AG09309 (cell line): ENCODE data around the gene CDK14.

Source experiments
- DNase-seq: peaks from one replicate; pipeline ENCODE4 v3.0.0-alpha.2; 2010; ENCODE audit warnings: low read depth
- H3K4me3 ChIP-seq: 2 replicates; pipeline ENCODE4 v1.5.1; 2011; ENCODE audit warnings: mild to moderate bottlenecking, low read depth, low read length, moderate library complexity; ENCODE audit not compliant: control insufficient read depth
- CTCF ChIP-seq: IDR thresholded peaks from 2 replicates; pipeline ENCODE4 v1.5.1; 2011; ENCODE audit warnings: mild to moderate bottlenecking, low read depth, low read length, inconsistent platforms; ENCODE audit not compliant: insufficient read depth, control insufficient read depth; ENCODE audit errors: missing control alignments

The CDK14 gene

GRCh38 chr7:90772410-90772809 lies 176.3 kb downstream of the CDK14 start:
- DNase-seq = no peak
- H3K4me3 ChIP-seq = no peak overlapping the region
- no peak for TF ChIP-seq CTCF

GRCh38 chr7:90773269-90773668 lies 177.1 kb downstream of the CDK14 start:
- no peak for TF ChIP-seq CTCF
- no peak overlapping the region for H3K4me3 ChIP-seq
- no peak for DNase-seq

GRCh38 chr7:90774706-90775105 lies 178.6 kb downstream of the CDK14 start:
- no peak for DNase-seq
- TF ChIP-seq CTCF = no peak
- H3K4me3 ChIP-seq = no peak overlapping the region

GRCh38 chr7:90775383-90775965 lies 179.4 kb downstream of the CDK14 start:
- no peak overlapping the region for H3K4me3 ChIP-seq
- TF ChIP-seq CTCF = no peak
- DNase-seq = no peak

GRCh38 chr7:90777041-90777440 lies 180.9 kb downstream of the CDK14 start:
- no peak for TF ChIP-seq CTCF
- H3K4me3 ChIP-seq = no peak overlapping the region
- DNase-seq = no peak

GRCh38 chr7:90777465-90777864 lies 181.3 kb downstream of the CDK14 start:
- DNase-seq = no peak
- H3K4me3 ChIP-seq = no peak overlapping the region
- no peak for TF ChIP-seq CTCF

- no peak for TF ChIP-seq CTCF
- no peak for DNase-seq
- H3K4me3 ChIP-seq = no peak overlapping the region
Measured at GRCh38 chr7:90777886-90778285, 181.8 kb downstream of the CDK14 start.
